ENCODE data around the gene MINK1.
"Not testable (repeated sequence)": the region's sequence is repeated elsewhere in the genome, so short reads cannot be mapped to it uniquely, and the experiment has no call there.

Gene MINK1

DNA sequence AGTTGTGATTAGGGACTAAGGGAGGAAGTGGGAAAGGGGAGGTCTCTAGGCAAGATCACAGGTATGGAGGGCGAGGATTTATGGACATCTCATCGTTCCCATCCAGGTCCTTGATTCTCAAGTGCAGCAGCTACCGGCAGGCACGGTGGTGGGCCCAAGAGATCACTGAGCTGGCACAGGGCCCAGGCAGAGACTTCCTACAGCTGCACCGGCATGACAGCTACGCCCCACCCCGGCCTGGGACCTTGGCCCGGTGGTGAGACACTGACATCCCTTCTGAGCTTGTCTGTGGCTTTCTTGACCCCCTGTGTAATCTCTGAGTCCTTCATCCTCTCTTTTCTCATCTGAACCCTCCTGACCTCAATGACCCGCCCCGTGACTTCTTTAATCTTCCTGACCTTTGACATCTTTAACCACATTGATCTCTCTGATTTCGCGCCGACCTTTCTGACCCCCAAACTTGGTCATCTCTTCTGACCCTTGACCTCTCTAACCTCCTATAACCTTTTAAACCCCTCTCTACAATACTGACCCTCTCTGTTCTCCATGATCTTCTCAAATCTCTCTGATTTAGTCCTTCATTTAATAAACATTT lies 22.3 kb upstream of the MINK1 start:
- no peak for DNase-seq

- no peak for DNase-seq
Observed at GRCh38 chr17:4811471-4811870, 21.7 kb upstream of the MINK1 start.

GRCh38 chr17:4812690-4813089 lies 20.4 kb upstream of the MINK1 start:
- no peak for DNase-seq

GRCh38 chr17:4815043-4815675 lies 18.0 kb upstream of the MINK1 start:
- no peak for DNase-seq

GRCh38 chr17:4816826-4817225 lies 16.3 kb upstream of the MINK1 start:
- no peak for DNase-seq

DNA sequence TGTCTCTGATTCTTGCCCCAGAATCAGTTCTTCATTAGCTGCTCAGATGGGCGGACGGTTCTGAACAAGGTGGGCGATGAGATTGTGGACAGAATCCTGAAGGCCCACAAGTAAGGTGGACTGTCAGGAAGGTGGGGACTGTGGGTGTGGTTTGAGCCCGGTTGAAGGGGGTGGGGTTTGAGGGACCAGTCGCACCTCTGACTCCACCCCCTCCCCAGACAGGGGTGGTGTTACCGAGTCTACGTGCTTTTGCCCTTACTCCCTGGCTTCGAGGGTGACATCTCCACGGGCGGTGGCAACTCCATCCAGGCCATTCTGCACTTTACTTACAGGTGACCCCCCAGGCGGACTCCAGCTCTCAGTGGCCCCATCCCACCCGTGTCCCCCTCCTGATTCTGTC lies 14.9 kb upstream of the MINK1 start:
- DNase-seq: no peak

DNA sequence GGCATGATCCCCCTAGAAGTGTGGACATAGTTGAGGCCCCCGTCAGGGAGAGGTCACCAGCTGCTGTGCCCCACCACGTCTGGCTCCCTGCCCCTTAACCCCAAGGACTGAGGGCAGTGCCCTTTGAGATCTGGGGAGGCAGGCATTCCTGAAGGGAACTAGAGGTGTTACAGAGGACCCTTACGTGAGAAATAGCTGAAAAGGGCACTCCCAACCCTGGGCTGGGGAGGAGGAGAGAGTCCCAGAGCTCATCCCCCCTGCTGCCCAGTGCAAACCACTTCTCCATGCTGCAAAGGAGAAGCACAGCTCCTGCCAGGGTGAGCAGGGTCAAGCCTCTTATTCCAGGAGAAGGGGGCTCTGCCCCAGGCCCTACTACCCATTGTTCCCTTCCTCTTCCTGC lies 10.3 kb upstream of the MINK1 start:
- DNase-seq: no peak

GRCh38 chr17:4823373-4824089 lies 9.6 kb upstream of the MINK1 start:
- DNase-seq: no peak

- no peak for DNase-seq
Observed at GRCh38 chr17:4827399-4827798, 5.7 kb upstream of the MINK1 start.

DNA sequence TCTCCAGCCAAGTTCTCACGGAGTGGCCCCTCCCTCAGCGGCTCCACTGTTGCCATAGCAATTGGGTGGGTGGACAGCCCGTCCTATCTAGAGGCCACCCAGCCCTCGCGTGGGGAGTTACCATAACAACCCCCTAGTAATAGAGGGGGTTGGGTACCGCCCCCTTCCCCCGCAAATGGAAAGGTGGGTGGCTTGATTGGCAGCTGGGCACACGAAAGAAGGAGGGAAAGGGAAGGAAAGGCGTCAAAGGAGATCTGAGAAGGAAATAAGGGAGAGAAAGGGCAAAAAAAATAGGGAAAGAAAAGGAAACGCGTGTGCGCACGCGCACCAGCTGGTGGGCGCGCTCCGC lies 337 bp upstream of the MINK1 start:
- not testable (repeated sequence) for DNase-seq

GRCh38 chr17:4833941-4834680 lies 971 bp downstream of the MINK1 start:
- peak; percentile 61 for DNase-seq

- no peak for DNase-seq
Observed at GRCh38 chr17:4834681-4835020, 1.5 kb downstream of the MINK1 start.

GRCh38 chr17:4836221-4836620 lies 3.1 kb downstream of the MINK1 start:
- no peak for DNase-seq

DNA sequence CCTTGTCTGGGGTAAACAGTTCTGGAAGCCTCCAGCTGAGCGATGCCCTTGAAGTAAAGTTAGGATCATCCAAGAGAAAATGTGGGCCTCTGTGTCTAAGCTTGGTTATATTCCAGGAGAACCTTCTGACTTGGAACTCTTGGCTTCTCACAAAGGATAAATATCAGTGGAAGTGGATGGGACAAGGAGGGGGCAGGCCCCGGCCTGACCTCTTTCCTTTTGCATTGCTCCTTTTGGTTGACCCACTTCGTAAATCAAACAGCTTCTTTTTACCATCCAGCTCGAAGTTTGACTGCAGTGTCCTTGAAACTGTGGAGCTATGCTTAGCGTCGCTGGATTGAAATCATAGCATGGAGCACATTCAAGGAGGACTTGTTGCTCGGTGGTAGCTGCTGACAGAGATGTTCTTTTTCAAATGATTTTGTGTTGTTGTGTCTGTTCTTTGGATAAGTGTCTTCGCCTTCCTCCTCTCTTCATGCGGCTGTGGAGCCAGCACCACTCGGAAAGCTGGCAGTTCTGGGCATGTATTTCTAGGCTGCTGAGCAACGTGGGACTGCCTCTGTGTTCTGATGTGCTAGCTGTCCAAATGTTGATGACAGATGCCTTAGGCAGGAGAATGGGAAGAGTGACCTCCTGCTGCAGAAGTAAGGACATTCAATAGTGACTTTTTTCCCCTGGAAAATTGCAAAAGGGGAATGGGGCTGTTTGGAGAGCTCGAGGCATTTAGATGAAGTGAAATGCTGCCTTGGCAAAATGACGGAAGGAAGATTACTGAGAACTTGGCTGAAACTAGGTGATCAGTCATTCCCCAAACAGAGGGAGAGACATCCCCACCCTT lies 4.5 kb downstream of the MINK1 start:
- DNase-seq: no peak

GRCh38 chr17:4838309-4838785 lies 5.2 kb downstream of the MINK1 start:
- DNase-seq: no peak

- no peak for DNase-seq
Observed at GRCh38 chr17:4839221-4839620, 6.1 kb downstream of the MINK1 start.

GRCh38 chr17:4839965-4840892 lies 7.1 kb downstream of the MINK1 start:
- no peak for DNase-seq

DNA sequence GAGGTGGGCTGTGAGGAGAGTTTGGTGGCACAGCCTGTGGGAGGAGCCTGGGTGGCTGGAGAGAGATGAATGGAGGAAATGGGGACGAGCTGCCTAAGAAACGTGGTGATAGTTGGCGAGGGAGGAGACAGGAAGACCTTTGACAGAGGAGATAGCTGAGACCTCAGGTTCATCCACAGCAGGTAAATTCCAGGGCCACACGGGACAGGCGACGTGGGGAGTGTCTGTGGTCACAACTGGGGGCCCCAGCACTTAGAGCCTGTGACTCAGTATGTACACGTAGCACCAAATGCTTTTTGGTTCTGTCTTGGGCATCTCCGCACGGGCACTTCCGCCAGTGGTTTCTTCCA lies 7.7 kb downstream of the MINK1 start:
- DNase-seq: no peak

DNA sequence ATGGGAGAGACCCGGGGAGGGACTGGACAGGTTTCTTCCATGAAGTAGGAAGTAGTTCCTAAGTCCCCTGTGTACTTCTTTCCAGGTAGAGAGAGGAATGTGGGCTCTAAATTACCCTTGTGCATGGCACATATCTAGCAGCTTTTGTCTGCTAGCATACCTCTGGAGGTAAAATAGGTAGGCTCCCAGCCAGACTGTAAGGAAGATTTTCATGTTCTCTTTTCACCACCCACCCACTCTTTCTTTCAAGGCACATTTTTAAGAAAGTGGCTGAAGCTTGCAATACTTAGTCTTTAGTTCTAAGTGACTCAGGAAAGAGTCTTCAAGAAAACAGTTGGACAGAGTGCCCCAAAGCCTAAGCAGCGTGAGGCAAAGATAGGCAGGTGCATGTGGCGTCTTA lies 9.2 kb downstream of the MINK1 start:
- no peak for DNase-seq

DNA sequence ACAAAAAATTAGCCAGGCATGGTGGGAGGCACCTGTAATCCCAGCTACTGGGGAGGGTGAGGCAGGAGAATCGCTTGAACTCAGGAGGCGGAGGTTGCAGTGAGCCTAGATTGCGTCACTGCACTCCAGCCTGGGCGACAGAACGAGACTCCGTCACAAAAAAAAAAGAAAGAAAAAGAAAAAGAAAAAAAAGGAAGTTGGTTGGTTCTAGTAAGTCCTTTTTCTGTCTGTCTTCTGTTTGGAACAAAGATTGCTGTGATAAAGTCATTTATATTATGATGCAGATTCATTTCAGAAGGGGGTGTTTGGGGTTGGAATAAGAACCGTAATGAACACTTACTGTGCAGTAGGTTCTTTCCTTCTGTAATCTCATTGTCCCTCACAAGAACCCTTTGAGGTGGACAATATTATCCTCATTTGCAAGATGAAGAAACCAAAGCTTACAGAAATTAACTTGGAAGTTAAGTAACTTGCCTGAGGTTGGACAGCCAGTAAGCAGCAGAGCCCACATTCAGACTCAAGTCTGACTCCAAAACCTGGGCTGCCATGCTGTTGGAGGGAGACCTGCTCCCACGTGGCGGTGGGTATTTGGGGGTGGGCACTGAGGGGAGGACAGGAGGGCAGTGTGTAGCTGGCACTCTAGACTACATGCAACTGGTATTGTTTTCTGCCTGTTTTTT lies 10.3 kb downstream of the MINK1 start:
- DNase-seq: no peak

DNA sequence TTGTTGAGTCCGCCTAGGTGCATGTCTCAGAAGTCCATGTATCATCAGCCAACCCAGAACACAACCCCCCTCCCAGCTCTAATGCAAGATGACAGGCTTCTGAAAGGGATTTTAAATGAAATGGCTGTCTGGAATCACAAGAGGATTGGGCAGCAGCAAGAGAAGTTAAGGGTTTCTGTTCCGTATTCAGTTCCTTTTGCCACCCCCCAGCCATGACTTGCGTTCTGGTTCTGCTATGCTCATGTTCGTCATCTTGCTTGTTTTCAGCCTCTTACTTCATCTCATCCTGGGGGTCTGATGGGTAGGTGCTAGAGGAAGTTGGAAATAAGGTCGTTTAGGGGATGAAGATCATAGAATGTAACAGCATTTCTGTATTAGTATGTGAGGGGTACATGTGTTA lies 12.0 kb downstream of the MINK1 start:
- DNase-seq: no peak
